MCF 10A (cell line): ENCODE data around the gene SLC14A1. TPM values are rescaled to one million over a fixed set of nuclear protein-coding genes. Genes with fewer than 3 reads are reported as not detected.

Source experiments
- BruUV-seq: library from RNA; stranded (reverse); fragments of 400-500 nt; replicated peaks from 2 replicates; lab custom pipeline; 2021; lab: Mats Ljungman, UMichigan
- CTCF ChIA-PET: fragments of 300-600 bp; sonication (Branson Sonifier 250); formaldehyde crosslinking; extraction: SDS; loops from one replicate; lab custom pipeline; 2021; ENCODE audit warnings: antibody characterized with exemption, inconsistent platforms; lab: Yijun Ruan, JAX
- POLR2A ChIA-PET: fragments of 300-600, 350-650 bp; sonication (Branson Sonifier 250); formaldehyde crosslinking; extraction: SDS; loops from one replicate; lab custom pipeline; 2020; ENCODE audit warnings: antibody characterized with exemption, inconsistent platforms; lab: Yijun Ruan, JAX
- DNase-seq: peaks from one replicate; pipeline ENCODE4 v3.0.0-alpha.2; 2018; ENCODE audit not compliant: unreplicated experiment
- H3K27ac Mint-ChIP-seq: one replicate; pipeline ENCODE4 v1.8.0; 2022; ENCODE audit warnings: mild to moderate bottlenecking, low read depth, mixed read lengths; ENCODE audit not compliant: unreplicated experiment
- H3K27me3 Mint-ChIP-seq: one replicate; pipeline ENCODE4 v1.8.0; 2022; ENCODE audit warnings: mixed read lengths; ENCODE audit not compliant: insufficient read depth, unreplicated experiment
- H3K36me3 Mint-ChIP-seq: one replicate; pipeline ENCODE4 v1.8.0; 2022; ENCODE audit warnings: mild to moderate bottlenecking, moderate library complexity, mixed read lengths; ENCODE audit not compliant: insufficient read depth, unreplicated experiment
- H3K4me1 Mint-ChIP-seq: one replicate; pipeline ENCODE4 v1.8.0; 2022; ENCODE audit warnings: mixed read lengths; ENCODE audit not compliant: insufficient read depth, unreplicated experiment
- H3K4me3 Mint-ChIP-seq: one replicate; pipeline ENCODE4 v1.8.0; 2022; ENCODE audit warnings: mild to moderate bottlenecking, moderate library complexity, mixed read lengths; ENCODE audit not compliant: unreplicated experiment
- H3K9me3 Mint-ChIP-seq: one replicate; pipeline ENCODE4 v1.8.0; 2022; ENCODE audit warnings: mixed read lengths; ENCODE audit not compliant: unreplicated experiment
- CTCF ChIP-seq: fragments of 200-600 bp; IDR thresholded peaks from one replicate; pipeline ENCODE4 v1.8.0; 2022; ENCODE audit warnings: antibody characterized with exemption, mild to moderate bottlenecking; ENCODE audit not compliant: unreplicated experiment
- intact Hi-C: fragments of 100-400 bp; cut with micrococcal nuclease; formaldehyde crosslinking; loops from 2 replicates; pipeline ENCODE4 v1.14.1; 2022
- total RNA-seq: library from RNA; stranded (reverse); gene quantifications from 2 replicates; pipeline ENCODE4 v1.2.3, GENCODE V29; 2022

Gene SLC14A1
- total RNA-seq, 1 experiment from 2014 or later, result not detected

- BruUV-seq, result no TSS peak
- ChIA-PET POLR2A (interaction anchor here (1.9 kb wide), 1 partner anchor 9 kb away, joined by 7 read pairs; no protein-coding TSS in a partner anchor), CTCF (no interaction called here)
- intact Hi-C loops, result no loop called here
- Mint-ChIP-seq H3K4me3 (no peak overlapping the region), H3K27me3 (peaks cover 2% of the 10 kb centered on the region), H3K36me3 (no peaks in the 10 kb centered on the region), H3K9me3 (no peaks in the 10 kb centered on the region), H3K4me1 (peaks cover 13% of the 10 kb centered on the region), H3K27ac (no peak overlapping the region)
- DNase-seq, result no peak
- no peak for TF ChIP-seq CTCF
Measured at GRCh38 chr18:45777393-45777792, 53.4 kb downstream of the SLC14A1 start.

- TF ChIP-seq CTCF, result no peak
- Mint-ChIP-seq H3K27ac (no peak overlapping the region), H3K9me3 (no peaks in the 10 kb centered on the region), H3K4me3 (no peak overlapping the region), H3K4me1 (peaks cover 11% of the 10 kb centered on the region), H3K36me3 (no peaks in the 10 kb centered on the region), H3K27me3 (no peaks in the 10 kb centered on the region)
- DNase-seq, result no peak
- ChIA-PET POLR2A (no interaction called here), CTCF (interaction anchor here (0.6 kb wide), 2 partner anchors 21 to 681 kb away, joined by 3 to 4 read pairs; no protein-coding TSS in a partner anchor)
- intact Hi-C loops, result no loop called here
- no TSS peak for BruUV-seq
Measured at GRCh38 chr18:45780568-45780967, 56.6 kb downstream of the SLC14A1 start.

GRCh38 chr18:45782662-45783061 lies 58.7 kb downstream of the SLC14A1 start:
- Mint-ChIP-seq H3K4me1 (peaks cover 6% of the 10 kb centered on the region), H3K4me3 (no peak overlapping the region), H3K27ac (no peak overlapping the region), H3K36me3 (no peaks in the 10 kb centered on the region), H3K27me3 (no peaks in the 10 kb centered on the region), H3K9me3 (no peaks in the 10 kb centered on the region)
- CTCF ChIA-PET, result no interaction called here
- intact Hi-C loops, result no loop called here
- DNase-seq, result no peak
- TF ChIP-seq CTCF, result no peak
- BruUV-seq, result no TSS peak
- POLR2A ChIA-PET, result no interaction called here

- Mint-ChIP-seq H3K27ac (no peak overlapping the region), H3K27me3 (no peaks in the 10 kb centered on the region), H3K4me3 (no peak overlapping the region), H3K36me3 (no peaks in the 10 kb centered on the region), H3K9me3 (no peaks in the 10 kb centered on the region), H3K4me1 (peaks cover 6% of the 10 kb centered on the region)
- no TSS peak for BruUV-seq
- ChIA-PET POLR2A (no interaction called here), CTCF (no interaction called here)
- no peak for DNase-seq
- TF ChIP-seq CTCF, result no peak
- intact Hi-C loops, result no loop called here
Measured at GRCh38 chr18:45783097-45784075, 59.4 kb downstream of the SLC14A1 start.
